Neuron (in vitro differentiated cells): ENCODE measurements around the gene FOXO1.

Source experiments
- H2AFZ ChIP-seq: one replicate; pipeline ENCODE4 v1.6.1; 2013; ENCODE audit warnings: low read depth, mild to moderate bottlenecking, inconsistent platforms, low read length, moderate library complexity
- H3K27me3 ChIP-seq: one replicate; pipeline ENCODE4 v1.6.1; 2013; ENCODE audit warnings: low read length; ENCODE audit not compliant: insufficient read depth
- H3K36me3 ChIP-seq: one replicate; pipeline ENCODE4 v1.6.1; 2013; ENCODE audit warnings: low read length; ENCODE audit not compliant: insufficient read depth
- H3K4me1 ChIP-seq: one replicate; pipeline ENCODE4 v1.6.1; 2013; ENCODE audit warnings: low read length; ENCODE audit not compliant: insufficient read depth
- H3K4me3 ChIP-seq: 2 replicates; pipeline ENCODE4 v1.5.1; 2013; ENCODE audit warnings: mild to moderate bottlenecking, low read length, moderate library complexity
- H3K9me3 ChIP-seq: one replicate; pipeline ENCODE4 v1.6.1; 2013; ENCODE audit warnings: low read length

The FOXO1 gene

GRCh38 chr13:40640845-40641458, 25.5 kb downstream of the FOXO1 start:
- Histone ChIP-seq H3K4me1 (peaks cover 21% of the 10 kb centered on the region), H3K9me3 (no peaks in the 10 kb centered on the region), H3K27me3 (no peaks in the 10 kb centered on the region), H3K4me3 (no peak overlapping the region), H3K36me3 (no peaks in the 10 kb centered on the region), H2AFZ (no peak overlapping the region)

GRCh38 chr13:40640202-40640601, 26.2 kb downstream of the FOXO1 start:
- H3K4me1 ChIP-seq = peaks cover 20% of the 10 kb centered on the region
- no peaks in the 10 kb centered on the region for H3K9me3 ChIP-seq
- H3K4me3 ChIP-seq = no peak overlapping the region
- H3K36me3 ChIP-seq = no peaks in the 10 kb centered on the region
- no peak overlapping the region for H2AFZ ChIP-seq
- no peaks in the 10 kb centered on the region for H3K27me3 ChIP-seq

DNA sequence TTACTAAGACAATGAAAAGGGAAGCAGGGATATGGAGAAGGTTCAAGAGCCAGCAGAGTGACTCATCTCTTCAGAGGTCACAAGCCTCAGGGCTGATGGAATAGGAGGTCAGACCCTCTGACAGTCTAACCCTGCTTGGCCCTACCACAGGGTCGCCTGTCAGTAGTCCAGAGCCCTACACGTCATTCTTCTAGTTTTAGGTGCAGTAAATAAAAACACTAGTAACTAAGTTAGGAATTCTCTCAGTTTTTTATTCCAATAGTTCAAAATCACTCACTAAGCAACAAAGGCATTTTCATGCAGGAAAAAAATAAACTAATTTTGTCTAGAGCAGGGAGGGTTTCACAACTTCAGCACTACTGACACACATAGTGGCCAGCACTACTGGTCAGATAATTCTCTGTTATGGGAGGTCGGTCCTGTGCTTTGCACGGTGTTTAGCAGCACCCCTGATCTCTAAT, 27.2 kb downstream of the FOXO1 start:
- H3K36me3 ChIP-seq = no peaks in the 10 kb centered on the region
- H3K4me3 ChIP-seq = no peak overlapping the region
- no peaks in the 10 kb centered on the region for H3K27me3 ChIP-seq
- no peaks in the 10 kb centered on the region for H3K9me3 ChIP-seq
- no peak overlapping the region for H2AFZ ChIP-seq
- H3K4me1 ChIP-seq = peaks cover 10% of the 10 kb centered on the region

DNA sequence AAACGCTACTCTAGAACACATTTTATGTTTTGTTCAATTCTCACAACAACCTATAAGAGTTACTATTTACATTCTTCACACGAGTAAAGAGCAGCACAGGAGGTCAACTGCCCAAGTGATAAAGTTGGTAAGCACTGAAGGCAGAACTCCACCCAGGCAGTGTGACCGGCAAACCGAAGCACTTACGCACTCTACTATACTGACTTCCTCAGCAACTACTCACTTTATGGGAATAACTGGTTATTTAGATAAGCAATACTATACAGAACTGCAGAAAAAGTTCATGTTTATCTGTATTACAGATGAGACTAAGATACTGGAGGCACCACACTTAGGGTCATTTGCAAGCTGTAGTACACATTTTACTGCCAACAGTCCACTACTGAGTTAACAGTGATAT, 28.8 kb downstream of the FOXO1 start:
- H3K9me3 ChIP-seq = no peaks in the 10 kb centered on the region
- H3K27me3 ChIP-seq = no peaks in the 10 kb centered on the region
- peaks cover 8% of the 10 kb centered on the region for H3K4me1 ChIP-seq
- no peak overlapping the region for H3K4me3 ChIP-seq
- H2AFZ ChIP-seq = no peak overlapping the region
- no peaks in the 10 kb centered on the region for H3K36me3 ChIP-seq

DNA sequence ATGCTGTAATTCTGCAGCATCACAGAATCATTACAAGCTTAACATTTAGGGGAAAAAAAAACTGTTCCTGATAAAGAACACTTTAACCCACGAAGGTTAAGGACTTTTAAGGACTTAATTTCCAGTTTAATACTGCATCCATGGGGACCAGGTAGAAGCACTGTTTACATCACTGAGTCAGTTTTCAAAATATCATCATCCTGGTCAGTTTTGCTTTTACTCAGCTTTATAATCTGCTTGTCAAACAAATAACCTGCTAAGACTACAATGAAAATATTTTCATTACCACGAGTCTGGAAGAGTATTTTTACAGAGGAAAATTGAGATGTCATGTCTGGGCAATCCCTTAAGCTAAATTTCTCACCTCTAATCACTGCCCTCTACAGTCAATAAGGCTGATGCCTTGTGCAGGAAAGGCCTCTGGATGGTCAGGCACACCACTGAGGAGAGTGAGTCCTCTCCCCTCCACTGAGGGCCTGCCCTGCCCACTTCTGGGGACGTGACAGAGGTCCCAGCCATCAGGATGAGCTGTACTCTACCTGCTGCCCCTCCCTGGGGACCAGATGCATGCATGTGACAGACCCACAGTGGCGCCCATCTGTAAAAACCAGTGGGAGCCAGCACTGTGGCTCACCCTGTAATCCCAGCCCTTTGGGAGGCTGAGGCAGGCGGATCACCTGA, 31.0 kb downstream of the FOXO1 start:
- Histone ChIP-seq H3K4me1 (peaks cover 8% of the 10 kb centered on the region), H3K9me3 (no peaks in the 10 kb centered on the region), H3K4me3 (no peak overlapping the region), H3K27me3 (no peaks in the 10 kb centered on the region), H3K36me3 (no peaks in the 10 kb centered on the region), H2AFZ (no peak overlapping the region)

DNA sequence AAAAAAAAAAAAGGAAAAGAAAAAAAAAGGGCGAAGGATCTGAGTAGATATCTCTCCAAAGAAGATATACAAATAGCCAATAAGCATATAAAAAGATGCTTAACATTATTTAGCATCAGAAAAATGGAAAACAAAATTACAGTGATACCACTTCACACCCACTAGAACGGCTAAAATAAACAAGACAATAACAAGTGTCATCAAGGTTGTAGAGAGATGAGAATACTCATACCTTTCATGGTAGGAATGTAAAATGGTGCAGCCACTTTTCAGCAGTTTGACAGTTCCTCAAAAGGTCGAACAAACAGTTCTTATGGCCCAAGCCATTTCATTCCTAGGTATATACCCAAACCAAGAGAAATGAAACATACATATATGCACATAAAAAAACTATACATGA, 33.5 kb downstream of the FOXO1 start:
- Histone ChIP-seq H2AFZ (no peak overlapping the region), H3K36me3 (no peaks in the 10 kb centered on the region), H3K27me3 (no peaks in the 10 kb centered on the region), H3K4me1 (peaks cover 2% of the 10 kb centered on the region), H3K4me3 (no peak overlapping the region), H3K9me3 (no peaks in the 10 kb centered on the region)

- H3K27me3 ChIP-seq = no peaks in the 10 kb centered on the region
- H3K36me3 ChIP-seq = no peaks in the 10 kb centered on the region
- H3K9me3 ChIP-seq = no peaks in the 10 kb centered on the region
- no peak overlapping the region for H3K4me3 ChIP-seq
- no peaks in the 10 kb centered on the region for H3K4me1 ChIP-seq
- no peak overlapping the region for H2AFZ ChIP-seq
Observed at GRCh38 chr13:40631605-40632004, 34.8 kb downstream of the FOXO1 start.

- no peak overlapping the region for H3K4me3 ChIP-seq
- no peaks in the 10 kb centered on the region for H3K27me3 ChIP-seq
- H2AFZ ChIP-seq = no peak overlapping the region
- no peaks in the 10 kb centered on the region for H3K36me3 ChIP-seq
- no peaks in the 10 kb centered on the region for H3K4me1 ChIP-seq
- H3K9me3 ChIP-seq = no peaks in the 10 kb centered on the region
Observed at GRCh38 chr13:40629678-40630384, 36.6 kb downstream of the FOXO1 start.

DNA sequence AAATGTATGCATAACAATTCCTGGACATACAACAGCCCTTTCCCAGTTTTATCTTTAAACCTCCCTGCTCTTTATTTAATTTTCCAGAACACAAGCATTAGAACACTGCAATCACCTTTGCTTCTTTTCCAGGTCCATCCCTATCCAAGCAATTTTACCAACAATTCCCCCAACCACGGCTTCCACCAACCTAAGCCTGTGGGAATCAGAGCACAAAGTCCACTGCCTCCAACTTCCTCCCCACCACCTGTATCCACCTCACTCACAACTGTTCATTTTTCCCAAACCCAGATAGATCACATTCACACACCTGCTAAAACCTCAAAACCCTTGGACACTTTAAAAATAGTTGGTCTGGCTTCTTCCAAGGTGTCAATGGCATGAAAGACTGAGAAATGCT, 39.5 kb downstream of the FOXO1 start:
- Histone ChIP-seq H2AFZ (no peak overlapping the region), H3K27me3 (no peaks in the 10 kb centered on the region), H3K36me3 (no peaks in the 10 kb centered on the region), H3K4me3 (no peak overlapping the region), H3K4me1 (peaks cover 11% of the 10 kb centered on the region), H3K9me3 (no peaks in the 10 kb centered on the region)

DNA sequence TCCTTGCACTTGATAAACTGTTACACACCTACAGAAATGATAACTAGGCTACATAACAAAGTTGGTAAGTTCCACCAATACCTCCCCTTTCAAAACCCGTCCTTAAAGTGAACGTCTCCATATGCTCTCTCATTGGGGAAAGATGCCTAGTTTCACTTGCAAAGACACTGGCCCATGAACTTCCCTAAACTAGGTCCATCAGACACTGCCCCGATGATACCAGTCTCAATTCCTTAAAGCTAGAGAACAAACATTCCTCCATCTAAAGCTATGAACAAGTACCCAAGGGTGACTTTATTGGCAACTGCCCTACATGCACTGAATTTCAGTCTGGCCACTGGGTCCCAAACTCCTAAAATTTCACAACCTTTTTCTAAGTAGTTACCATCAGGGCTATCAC, 39.9 kb downstream of the FOXO1 start:
- Histone ChIP-seq H3K9me3 (no peaks in the 10 kb centered on the region), H3K27me3 (no peaks in the 10 kb centered on the region), H3K4me1 (peaks cover 11% of the 10 kb centered on the region), H3K36me3 (no peaks in the 10 kb centered on the region), H2AFZ (no peak overlapping the region), H3K4me3 (no peak overlapping the region)

- Histone ChIP-seq H2AFZ (no peak overlapping the region), H3K36me3 (no peaks in the 10 kb centered on the region), H3K4me1 (peaks cover 11% of the 10 kb centered on the region), H3K9me3 (no peaks in the 10 kb centered on the region), H3K27me3 (no peaks in the 10 kb centered on the region), H3K4me3 (no peak overlapping the region)
Observed at GRCh38 chr13:40624986-40625385, 41.5 kb downstream of the FOXO1 start.

- Histone ChIP-seq H3K9me3 (no peaks in the 10 kb centered on the region), H3K4me1 (peaks cover 11% of the 10 kb centered on the region), H2AFZ (no peak overlapping the region)
Observed at GRCh38 chr13:40624383-40624782, 42.1 kb downstream of the FOXO1 start.

DNA sequence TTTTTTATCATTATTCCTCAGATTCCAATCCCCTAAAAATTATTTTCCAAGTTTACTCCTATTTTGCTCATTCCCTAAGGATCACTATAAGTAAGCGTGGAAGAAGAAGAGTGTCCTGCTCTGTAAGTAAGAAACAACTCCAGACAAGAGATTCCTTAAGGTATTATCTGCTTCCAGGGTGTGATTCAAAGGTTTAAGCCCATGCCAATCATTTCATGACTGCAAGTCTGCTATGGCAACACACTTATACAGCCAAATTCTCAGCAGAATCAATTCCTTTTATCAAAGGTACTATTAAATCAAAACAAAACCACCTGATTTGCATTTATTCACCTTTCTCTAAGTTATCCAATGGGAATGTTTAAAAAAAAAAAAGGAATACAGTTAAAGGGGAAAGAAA, 43.7 kb downstream of the FOXO1 start:
- no peak overlapping the region for H2AFZ ChIP-seq
- H3K36me3 ChIP-seq = no peaks in the 10 kb centered on the region
- H3K4me3 ChIP-seq = no peak overlapping the region
- peaks cover 11% of the 10 kb centered on the region for H3K4me1 ChIP-seq
- H3K9me3 ChIP-seq = no peaks in the 10 kb centered on the region
- H3K27me3 ChIP-seq = no peaks in the 10 kb centered on the region

More at GRCh38 chr13:40624383-40624782, 42.1 kb downstream of the FOXO1 start:
- H3K36me3 ChIP-seq = no peaks in the 10 kb centered on the region
- H3K4me3 ChIP-seq = no peak overlapping the region
- H3K27me3 ChIP-seq = no peaks in the 10 kb centered on the region
